ENCODE data around the gene PTTG1. TPM values are rescaled to one million over a fixed set of nuclear protein-coding genes. Genes with fewer than 3 reads are reported as not detected.

The PTTG1 gene
- total and polyA plus RNA-seq, 2 of the 8 experiments (the other 6 are each of a cell fraction or from before 2014, with no cell fraction given), result 240 to 478 TPM

GRCh38 chr5:160380041-160380440 lies 41.6 kb upstream of the PTTG1 start:
- no peak overlapping the region for H3K23ac ChIP-seq (ENCODE audit: insufficient read length)
- FAIRE-seq, result peak; percentile 36
- no peak overlapping the region for H3K14ac ChIP-seq (ENCODE audit: insufficient read length)
- H3K36me3 ChIP-seq (ENCODE audit: control insufficient read depth in 2 of 4, insufficient read depth in 4 of 4, low read length in 3 of 4), result no peaks in the 10 kb centered on the region
- H3K23me2 ChIP-seq (ENCODE audit: low read depth, low read length), result no peaks in the 10 kb centered on the region
- H2AK5ac ChIP-seq (ENCODE audit: low read depth, low read length), result no peak overlapping the region
- no peak overlapping the region for H4K5ac ChIP-seq (ENCODE audit: insufficient read length, low read depth, low read length)
- no peak for DNase-seq (ENCODE audit: low read depth in 1 of 2, low spot score in 2 of 2)
- no peak overlapping the region for H2BK5ac ChIP-seq (ENCODE audit: low read depth, low read length)
- no peaks in the 10 kb centered on the region for H3K4me1 ChIP-seq (replicated peaks in 1 of 4; ENCODE audit: control insufficient read depth in 3 of 4, insufficient read depth in 4 of 4, low read length in 3 of 4)
- H3K18ac ChIP-seq (ENCODE audit: extremely low read depth, low read length), result no peak overlapping the region
- H3K79me2 ChIP-seq (ENCODE audit: control insufficient read depth in 1 of 2, insufficient read depth in 2 of 2, low read length in 2 of 2), result no peaks in the 10 kb centered on the region
- no peak overlapping the region for H3K4ac ChIP-seq (replicated peaks; ENCODE audit: insufficient read length, low read depth, low read length)
- H4K91ac ChIP-seq (replicated peaks; ENCODE audit: insufficient read length, low read length), result no peak overlapping the region
- H3K4me3 ChIP-seq (ENCODE audit: extremely low read depth in 1 of 4, insufficient read depth in 2 of 4, low read depth in 3 of 4, low read length in 4 of 4), result no peak overlapping the region
- H3K4me2 ChIP-seq (ENCODE audit: insufficient read depth in 1 of 2, low read depth in 2 of 2, low read length in 2 of 2), result no peak overlapping the region
- 64% methylated on average over 2 of the region's 2 CpGs; no CpG with 5 or more reads in 1 of the 2 experiments for WGBS, 2 experiments (ENCODE audit: extremely low coverage in 1 of 2, insufficient coverage in 1 of 2, insufficient read length in 1 of 2, insufficient replicate concordance in 2 of 2, low coverage in 1 of 2, low lambda C conversion rate in 2 of 2, missing lambda C conversion rate in 1 of 2)
- H2BK12ac ChIP-seq (ENCODE audit: low read depth, low read length), result no peak overlapping the region
- H4K8ac ChIP-seq (ENCODE audit: extremely low read depth, insufficient read depth, low read length), result no peak overlapping the region
- H3K56ac ChIP-seq (replicated peaks; ENCODE audit: insufficient read length, low read depth, low read length), result no peak overlapping the region
- H3K27ac ChIP-seq (ENCODE audit: low read depth, low read length), result no peak overlapping the region
- no peaks in the 10 kb centered on the region for H3K9me3 ChIP-seq (ENCODE audit: insufficient read depth in 2 of 2, low read depth in 1 of 2, low read length in 1 of 2)
- POLR2A ChIA-PET (ENCODE audit: partially characterized antibody), result interaction anchor here (0.6 to 2.0 kb wide), 4 partner anchors 10 to 370 kb away, joined by 3 to 8 read pairs (median 3); partner anchors contain the start of gene C1QTNF2
- H2BK20ac ChIP-seq (ENCODE audit: low read length), result no peak overlapping the region
- no peaks in the 10 kb centered on the region for H4K20me1 ChIP-seq (replicated peaks in 1 of 2; ENCODE audit: control insufficient read depth in 1 of 2, insufficient read depth in 2 of 2, low read length in 2 of 2)
- no peak overlapping the region for H2AFZ ChIP-seq (ENCODE audit: low read length)
- H2BK120ac ChIP-seq (replicated peaks; ENCODE audit: low read depth, low read length), result no peak overlapping the region
- TF ChIP-seq SP2 (IDR thresholded peaks at IDR 0.05; ENCODE audit: low read length), result no peak
- TF ChIP-seq KDM1A (IDR thresholded peaks at IDR 0.05; ENCODE audit: borderline replicate concordance, low read length), result no peak
- H3K79me1 ChIP-seq (ENCODE audit: low read depth, low read length), result no peaks in the 10 kb centered on the region
- CTCF ChIA-PET (ENCODE audit: partially characterized antibody), result interaction anchor here (0.8 to 1.7 kb wide), 6 partner anchors 8 to 22 kb away, joined by 3 to 11 read pairs (median 3); no protein-coding TSS in a partner anchor
- no peak overlapping the region for H3K9ac ChIP-seq (replicated peaks in 1 of 4; ENCODE audit: extremely low read depth in 1 of 4, low read depth in 3 of 4, low read length in 3 of 4)
- H2BK15ac ChIP-seq (ENCODE audit: low read length), result no peak overlapping the region
- no peaks in the 10 kb centered on the region for H3K27me3 ChIP-seq (replicated peaks in 1 of 4; ENCODE audit: control insufficient read depth in 3 of 4, extremely low read depth in 1 of 4, insufficient read depth in 3 of 4, low read length in 3 of 4)
